HEK293 (cell line): ENCODE results near the gene C1QC.

ENCODE experiments used
- CTCF ChIA-PET: fragments of 350-600 bp; formaldehyde crosslinking; extraction: SDS; loops from one replicate; lab custom pipeline; 2021; ENCODE audit warnings: antibody characterized with exemption; lab: Yijun Ruan, JAX
- POLR2A ChIA-PET: fragments of 300-600 bp; formaldehyde crosslinking; extraction: SDS; loops from one replicate; lab custom pipeline; 2020; ENCODE audit warnings: antibody characterized with exemption, inconsistent platforms; lab: Yijun Ruan, JAX
- H3K27ac ChIP-seq: fragments of 200-500 bp; sonication (Bioruptor generic); 2 replicates; pipeline ENCODE4 v1.5.1; 2014; ENCODE audit warnings: low read depth, low read length, control low read depth, inconsistent platforms; ENCODE audit errors: extremely low read depth
- H3K36me3 ChIP-seq, 2 experiments: fragments of 200-500 bp in 1 of 2; sonication (Bioruptor generic) in 1 of 2; 1 replicate in 1 of 2; 2 replicates in 1 of 2; pipeline ENCODE4 v1.5.1; 2014 to 2017; ENCODE audit warnings: inconsistent platforms in 2 of 2, low read length in 2 of 2; ENCODE audit not compliant: control insufficient read depth in 2 of 2, insufficient read depth in 1 of 2
- H3K4me1 ChIP-seq: fragments of 200-500 bp; sonication (Bioruptor generic); 2 replicates; pipeline ENCODE4 v1.5.1; 2014; ENCODE audit warnings: mild to moderate bottlenecking, low read length, inconsistent platforms; ENCODE audit not compliant: control insufficient read depth, insufficient read depth
- H3K4me3 ChIP-seq: 2 replicates; pipeline ENCODE4 v1.5.1; 2011; ENCODE audit warnings: low read depth, mild to moderate bottlenecking, control low read depth, low read length, moderate library complexity
- H3K9me3 ChIP-seq: fragments of 200-500 bp; sonication (Bioruptor generic); 2 replicates; pipeline ENCODE4 v1.5.1; 2014; ENCODE audit warnings: low read depth, low read length, inconsistent platforms; ENCODE audit not compliant: control insufficient read depth, insufficient read depth
- ATF2 ChIP-seq: fragments of 450-650 bp; formaldehyde crosslinking; IDR thresholded peaks from 2 replicates; pipeline ENCODE4 v1.5.1; 2016; ENCODE audit warnings: missing biosample characterization, missing genetic modification characterization, low read depth
- GFI1B ChIP-seq: fragments of 450-650 bp; formaldehyde crosslinking; IDR thresholded peaks from 2 replicates; pipeline ENCODE4 v1.5.1; 2016; ENCODE audit warnings: missing biosample characterization, missing genetic modification characterization
- PATZ1 ChIP-seq: fragments of 450-650 bp; formaldehyde crosslinking; IDR thresholded peaks from 2 replicates; pipeline ENCODE4 v1.5.1; 2016; ENCODE audit warnings: missing biosample characterization, missing genetic modification characterization
- ZBTB11 ChIP-seq: fragments of 450-650 bp; formaldehyde crosslinking; conservative IDR thresholded peaks from 2 replicates; pipeline ENCODE4 v1.5.1; 2016; ENCODE audit warnings: low read depth, missing biosample characterization, missing genetic modification characterization
- ZNF148 ChIP-seq: fragments of 450-650 bp; formaldehyde crosslinking; IDR thresholded peaks from 2 replicates; pipeline ENCODE4 v1.5.0; 2017; ENCODE audit warnings: missing biosample characterization, missing genetic modification characterization, borderline replicate concordance
- ZNF239 ChIP-seq: fragments of 450-650 bp; formaldehyde crosslinking; IDR thresholded peaks from 2 replicates; pipeline ENCODE4 v1.5.1; 2016; ENCODE audit warnings: missing biosample characterization, missing genetic modification characterization
- ZNF394 ChIP-seq: fragments of 450-650 bp; formaldehyde crosslinking; IDR thresholded peaks from 2 replicates; pipeline ENCODE4 v1.5.1; 2016; ENCODE audit warnings: missing biosample characterization, missing genetic modification characterization, mild to moderate bottlenecking, moderate library complexity, borderline replicate concordance
- ZNF621 ChIP-seq: fragments of 450-650 bp; formaldehyde crosslinking; IDR thresholded peaks from 2 replicates; pipeline ENCODE4 v1.5.1; 2017; ENCODE audit warnings: missing biosample characterization, missing genetic modification characterization
- ZNF623 ChIP-seq: fragments of 450-650 bp; formaldehyde crosslinking; IDR thresholded peaks from 2 replicates; pipeline ENCODE4 v1.5.1; 2016; ENCODE audit warnings: missing biosample characterization, missing genetic modification characterization
- ZNF776 ChIP-seq: fragments of 450-650 bp; formaldehyde crosslinking; IDR thresholded peaks from 2 replicates; pipeline ENCODE4 v1.5.0; 2017; ENCODE audit warnings: missing biosample characterization, missing genetic modification characterization, borderline replicate concordance

C1QC gene

GRCh38 chr1:22600071-22600816, 43.2 kb upstream of the C1QC start (continued):
- TF ChIP-seq ZNF148 (tag by site-specific recombination) (peak; percentile 66; the same call in 1 of the 2 replicates), ZNF623 (tag by site-specific recombination) (no peak), ZBTB11 (tag by site-specific recombination) (no peak), ZNF621 (tag by site-specific recombination) (0 out of 2 replicates have a peak, but pooled peaks have one; percentile 42)

GRCh38 chr1:22600817-22601605, 42.4 kb upstream of the C1QC start:
- Histone ChIP-seq H3K9me3 (no peaks in the 10 kb centered on the region), H3K36me3 (no peaks in the 10 kb centered on the region), H3K27ac (no peak overlapping the region), H3K4me1 (no peaks in the 10 kb centered on the region), H3K4me3 (no peak overlapping the region)
- ChIA-PET CTCF (no interaction called here), POLR2A (no interaction called here)
- TF ChIP-seq ATF2 (tag by site-specific recombination): no peak
- TF ChIP-seq ZNF239 (tag by site-specific recombination): no peak
- TF ChIP-seq GFI1B: no peak
- TF ChIP-seq ZNF394 (tag by site-specific recombination): no peak
- TF ChIP-seq ZNF776 (tag by site-specific recombination): no peak

- Histone ChIP-seq H3K9me3 (no peaks in the 10 kb centered on the region), H3K36me3 (no peaks in the 10 kb centered on the region), H3K4me1 (no peaks in the 10 kb centered on the region)
- POLR2A ChIA-PET: no interaction called here
- CTCF ChIA-PET: no interaction called here
- TF ChIP-seq PATZ1 (tag by site-specific recombination): no peak
- TF ChIP-seq, all 188 proteins: peak for 0
- H3K27ac ChIP-seq: no peak overlapping the region
- no peak overlapping the region for H3K4me3 ChIP-seq
These were observed 41.8 kb upstream of the C1QC start for GRCh38 chr1:22601610-22602009.
